GM19328 (cell line): ENCODE measurements around the gene PEAK3.
"Not testable (repeated sequence)": the region's sequence is repeated elsewhere in the genome, so short reads cannot be mapped to it uniquely, and the experiment has no call there.

Source experiments
- ATAC-seq: cut with Tn5 transposase; IDR thresholded peaks from one replicate; pipeline ENCODE4 v1.9.1; 2021; ENCODE audit warnings: mild to moderate bottlenecking, moderate library complexity; ENCODE audit not compliant: unreplicated experiment

Gene PEAK3

GRCh38 chr19:2289714-2290435 is 7.9 kb upstream of the PEAK3 start:
- no peak for ATAC-seq

DNA sequence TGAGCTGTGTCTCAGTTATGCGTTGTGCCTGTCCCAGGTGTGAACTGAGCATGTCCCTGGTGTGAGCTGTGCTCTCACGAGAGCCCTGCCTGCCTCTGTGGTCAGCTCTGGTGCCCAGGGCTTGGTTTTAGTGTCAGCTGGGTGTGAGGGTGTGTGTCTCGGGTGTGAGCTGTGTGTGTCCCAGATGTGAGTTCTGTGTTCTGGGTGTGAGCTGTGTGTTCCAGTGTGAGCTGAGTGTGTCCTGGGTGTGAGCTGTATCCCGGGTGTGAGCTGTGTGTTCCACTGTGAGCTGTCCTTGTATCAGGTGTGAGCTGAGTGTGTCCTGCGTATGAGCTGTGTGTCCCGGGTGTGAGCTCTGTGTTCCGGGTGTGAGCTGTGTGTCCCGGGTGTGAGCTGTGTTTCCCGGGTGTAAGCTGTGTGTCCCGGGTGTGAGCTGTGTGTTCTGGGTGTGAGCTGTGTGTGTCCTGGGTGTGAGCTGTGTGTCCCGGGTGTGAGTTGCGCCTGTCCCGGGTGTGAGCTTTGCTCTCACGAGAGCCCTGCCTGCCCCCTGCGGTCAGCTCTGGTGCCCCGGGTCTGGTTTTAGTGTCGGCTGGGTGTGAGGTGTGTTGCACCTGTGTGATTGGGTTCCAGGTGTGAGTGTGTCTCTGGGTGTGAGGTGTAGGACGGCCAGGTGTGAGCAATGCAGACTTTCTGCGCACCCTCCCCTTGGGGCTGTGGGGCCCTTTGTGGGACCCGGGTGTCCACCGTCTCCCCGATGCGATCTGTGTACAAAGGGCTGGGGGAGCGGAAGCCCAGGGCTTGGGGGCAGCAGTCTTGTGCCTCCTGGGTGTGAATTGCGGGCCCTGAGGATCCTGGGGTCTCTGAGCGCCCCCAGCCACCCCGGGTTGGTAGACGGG is 7.1 kb upstream of the PEAK3 start:
- no peak for ATAC-seq

DNA sequence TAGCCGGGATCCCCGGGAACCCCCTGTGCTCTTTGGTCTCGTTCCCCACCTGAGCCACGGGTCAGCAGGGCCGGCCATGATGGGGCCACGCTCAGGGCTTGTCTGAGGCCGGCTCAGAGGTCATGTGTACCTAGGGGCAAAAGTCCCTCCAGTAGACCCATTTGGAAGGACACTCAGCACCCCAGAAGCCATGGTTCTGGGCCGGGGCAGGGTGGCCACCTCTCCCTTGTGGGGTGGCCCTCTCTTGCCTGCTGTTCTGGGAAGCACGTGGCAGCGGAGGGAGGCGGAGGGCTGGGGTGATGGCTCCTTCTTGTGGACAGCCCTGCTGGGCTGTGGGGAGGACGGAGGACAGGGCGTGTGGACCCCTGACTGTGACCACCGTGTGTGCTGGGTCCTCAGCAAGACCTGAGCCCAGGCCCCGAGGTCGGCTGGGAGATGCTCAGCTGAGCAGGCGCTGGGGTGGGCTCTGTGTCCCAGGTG is 6.4 kb upstream of the PEAK3 start:
- no peak for ATAC-seq

DNA sequence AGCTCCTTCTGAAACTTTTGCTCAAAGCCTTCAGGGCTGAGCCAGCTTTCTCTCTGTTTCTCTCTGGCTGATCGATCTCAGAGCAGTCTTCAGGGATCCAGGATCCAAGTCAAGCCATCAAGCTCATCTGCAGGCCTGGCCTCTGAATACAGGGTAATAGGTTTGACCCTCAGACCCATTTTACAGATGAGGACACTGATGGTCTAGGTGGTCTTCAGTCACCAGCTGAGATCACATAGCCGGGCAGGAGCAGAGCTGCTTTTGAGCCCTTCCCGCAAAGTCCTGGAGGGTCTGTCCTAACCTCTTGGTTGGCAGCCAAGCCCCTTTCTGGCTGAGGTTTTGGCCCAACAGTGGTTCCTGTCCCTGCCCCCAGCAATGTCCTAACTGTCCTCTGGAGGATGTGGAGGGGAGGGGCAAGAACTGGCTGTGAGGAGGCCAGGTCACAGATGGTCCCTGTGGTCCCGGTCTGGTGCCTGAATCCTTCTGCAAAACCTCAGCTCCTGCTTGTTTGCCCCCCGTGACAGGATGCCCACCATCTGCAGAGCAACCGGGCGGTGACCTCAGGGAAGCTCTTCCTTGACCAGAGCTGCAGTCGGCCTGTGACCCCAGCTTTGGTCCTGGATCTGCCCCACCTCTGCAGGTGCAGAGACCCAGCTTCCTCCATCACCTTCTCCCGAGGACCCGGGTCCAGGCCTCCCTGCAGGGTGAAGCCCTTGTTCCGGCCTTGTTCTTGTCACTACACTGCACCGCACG is 5.8 kb upstream of the PEAK3 start:
- ATAC-seq: no peak

- no peak for ATAC-seq
These were observed 4.6 kb upstream of the PEAK3 start for GRCh38 chr19:2286402-2287140.

- no peak for ATAC-seq
These were observed 2.0 kb upstream of the PEAK3 start for GRCh38 chr19:2283835-2284507.

- ATAC-seq: no peak
These were observed 875 bp upstream of the PEAK3 start for GRCh38 chr19:2282862-2283237.

DNA sequence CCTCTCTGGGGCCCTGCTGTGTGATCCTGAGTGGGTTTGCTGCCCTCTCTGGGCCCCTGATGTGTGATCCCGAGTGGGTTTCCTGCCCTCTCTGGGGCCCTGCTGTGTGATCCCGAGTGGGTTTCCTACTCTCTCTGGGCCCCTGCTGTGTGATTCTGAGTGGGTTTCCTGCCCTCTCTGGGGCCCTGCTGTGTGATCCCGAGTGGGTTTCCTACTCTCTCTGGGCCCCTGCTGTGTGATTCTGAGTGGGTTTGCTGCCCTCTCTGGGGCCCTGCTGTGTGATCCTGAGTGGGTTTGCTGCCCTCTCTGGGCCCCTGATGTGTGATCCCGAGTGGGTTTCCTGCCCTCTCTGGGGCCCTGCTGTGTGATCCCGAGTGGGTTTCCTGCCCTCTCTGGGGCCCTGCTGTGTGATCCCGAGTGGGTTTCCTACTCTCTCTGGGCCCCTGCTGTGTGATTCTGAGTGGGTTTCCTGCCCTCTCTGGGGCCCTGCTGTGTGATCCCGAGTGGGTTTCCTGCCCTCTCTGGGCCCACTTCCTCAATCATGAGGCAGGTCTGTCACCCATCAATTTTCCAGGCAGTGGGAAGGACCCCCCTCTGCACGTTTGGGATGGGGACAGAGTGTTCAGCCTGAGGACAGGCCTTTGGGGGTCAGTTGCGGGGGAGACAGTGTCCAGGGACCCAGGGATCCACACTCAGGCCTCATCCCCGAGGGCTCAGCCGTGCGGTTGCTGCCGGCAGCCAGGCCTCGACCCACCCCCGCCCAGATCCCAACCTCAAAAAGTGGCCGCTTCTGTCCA is 512 bp downstream of the PEAK3 start:
- ATAC-seq: not testable (repeated sequence)

DNA sequence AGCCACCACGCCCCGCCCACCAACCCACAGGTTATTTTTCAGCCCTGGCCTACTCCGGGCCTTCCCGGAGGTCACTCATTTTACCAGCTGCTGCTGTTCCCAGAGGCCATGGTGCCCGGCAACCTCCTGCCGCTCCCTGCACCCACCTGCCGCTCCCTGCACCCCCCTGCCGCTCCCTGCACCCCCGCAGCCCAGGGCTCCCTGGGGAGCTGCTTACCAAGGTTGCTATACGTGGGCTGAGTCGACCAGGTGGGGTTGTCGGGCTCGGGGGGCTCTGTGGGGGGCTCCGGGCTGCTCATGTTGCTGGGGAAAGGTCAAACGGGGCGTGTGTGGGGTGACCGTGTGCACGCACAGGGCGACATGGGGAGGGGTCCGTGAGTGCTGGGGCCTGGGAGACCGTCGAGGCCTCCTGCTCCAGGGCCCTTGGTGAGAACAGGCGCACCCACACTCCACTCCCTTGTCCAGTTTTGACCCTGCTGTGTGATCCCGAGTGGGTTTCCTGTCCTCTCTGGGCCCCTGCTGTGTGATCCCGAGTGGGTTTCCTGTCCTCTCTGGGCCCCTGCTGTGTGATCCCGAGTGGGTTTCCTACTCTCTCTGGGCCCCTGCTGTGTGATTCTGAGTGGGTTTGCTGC is 1.2 kb downstream of the PEAK3 start:
- ATAC-seq: no peak

GRCh38 chr19:2278459-2279158 is 3.4 kb downstream of the PEAK3 start:
- ATAC-seq: no peak

- ATAC-seq: no peak
These were observed 4.8 kb downstream of the PEAK3 start for GRCh38 chr19:2277138-2277537.

- ATAC-seq: no peak
These were observed 5.5 kb downstream of the PEAK3 start for GRCh38 chr19:2276429-2276986.

DNA sequence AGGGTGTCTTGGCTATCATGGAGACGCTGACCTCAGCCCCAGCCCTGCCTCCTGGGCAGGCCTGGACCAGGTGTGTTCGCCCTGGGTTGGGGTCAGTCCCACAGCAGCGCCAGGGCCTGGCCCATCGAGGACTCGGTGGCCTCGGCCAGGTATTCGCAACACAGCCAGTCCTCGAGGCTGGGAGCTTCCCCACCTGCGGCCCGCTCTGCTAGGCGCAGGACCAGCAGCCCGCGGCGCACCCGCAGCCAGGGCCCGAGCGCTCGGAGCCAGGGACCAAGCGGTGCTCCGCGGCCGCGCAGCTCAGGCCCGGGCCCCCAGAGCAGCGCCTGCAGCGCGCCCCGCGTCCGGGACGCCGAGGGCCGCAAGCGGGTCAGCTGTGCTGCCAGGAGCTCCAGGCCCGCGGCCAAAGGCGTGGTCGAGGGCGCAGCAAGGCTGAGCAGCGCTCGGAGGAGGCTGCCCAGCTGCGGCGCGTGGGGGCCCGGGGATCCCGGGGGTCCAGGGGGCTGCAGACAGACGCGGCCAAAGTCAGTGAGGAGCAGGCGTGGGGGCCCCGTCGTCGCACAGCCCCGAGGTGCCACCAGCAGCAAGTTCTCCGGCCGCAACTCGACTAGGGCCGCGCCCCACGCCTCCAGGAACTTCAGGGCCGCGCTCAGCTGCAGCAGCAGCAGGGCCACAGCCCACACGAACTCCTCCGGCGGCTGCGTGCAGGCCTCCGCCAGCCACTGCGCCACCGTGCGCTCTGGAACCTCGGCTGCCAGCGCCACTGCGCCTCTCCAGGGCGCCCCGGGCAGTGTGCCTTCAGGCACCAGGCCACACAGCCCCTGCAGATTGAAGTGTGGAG is 6.2 kb downstream of the PEAK3 start:
- ATAC-seq: no peak

- ATAC-seq: no peak
These were observed 6.9 kb downstream of the PEAK3 start for GRCh38 chr19:2274931-2275535.

DNA sequence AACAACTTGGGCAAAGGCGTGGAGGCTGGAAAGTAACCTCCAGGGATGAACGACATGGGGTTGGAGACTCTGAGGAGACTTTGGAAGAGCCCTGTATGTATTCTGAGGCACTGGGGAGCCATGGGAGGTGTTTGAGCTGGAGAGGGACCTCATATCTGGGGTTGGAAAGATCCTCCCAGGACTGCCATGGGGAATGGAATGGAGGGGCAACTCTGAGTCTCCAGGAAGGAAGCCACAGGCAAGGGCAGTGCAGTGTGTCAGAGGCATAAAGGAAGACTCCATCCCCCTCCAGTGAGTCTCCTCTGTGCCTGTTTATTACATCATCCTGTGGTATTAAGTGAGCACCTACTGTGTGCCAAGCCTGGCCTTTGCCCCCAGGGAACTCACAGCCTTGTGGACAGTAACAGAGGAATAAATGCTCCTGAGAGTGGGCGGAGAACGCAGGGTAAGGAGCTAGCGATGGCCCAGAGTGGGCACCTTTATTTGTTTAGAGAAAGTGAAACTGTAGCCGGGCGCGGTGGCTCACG is 7.7 kb downstream of the PEAK3 start:
- no peak for ATAC-seq
